ENCODE measurements around the gene CFAP46.
"Not testable (repeated sequence)": the region's sequence is repeated elsewhere in the genome, so short reads cannot be mapped to it uniquely, and the experiment has no call there.

Gene CFAP46

GRCh38 chr10:132926777-132927650, 15.4 kb downstream of the CFAP46 start:
- DNase-seq (ENCODE audit: low spot score) = no peak

- DNase-seq (ENCODE audit: low spot score) = no peak
Observed at GRCh38 chr10:132926070-132926469, 16.3 kb downstream of the CFAP46 start.

GRCh38 chr10:132925614-132926013, 16.8 kb downstream of the CFAP46 start:
- no peak for DNase-seq (ENCODE audit: low spot score)

GRCh38 chr10:132925071-132925561, 17.3 kb downstream of the CFAP46 start:
- no peak for DNase-seq (ENCODE audit: low spot score)

GRCh38 chr10:132924046-132924952, 18.1 kb downstream of the CFAP46 start:
- no peak for DNase-seq (ENCODE audit: low spot score)

GRCh38 chr10:132923384-132923783, 19.0 kb downstream of the CFAP46 start:
- not testable (repeated sequence) for DNase-seq (ENCODE audit: low spot score)

GRCh38 chr10:132922872-132923271, 19.5 kb downstream of the CFAP46 start:
- DNase-seq (ENCODE audit: low spot score) = no peak

GRCh38 chr10:132921818-132922807, 20.3 kb downstream of the CFAP46 start:
- no peak for DNase-seq (ENCODE audit: low spot score)

- no peak for DNase-seq (ENCODE audit: low spot score)
Observed at GRCh38 chr10:132921086-132921485, 21.3 kb downstream of the CFAP46 start.

GRCh38 chr10:132920101-132920925, 22.1 kb downstream of the CFAP46 start:
- DNase-seq (ENCODE audit: low spot score) = no peak

- no peak for DNase-seq (ENCODE audit: low spot score)
Observed at GRCh38 chr10:132919374-132920100, 22.8 kb downstream of the CFAP46 start.

GRCh38 chr10:132918617-132919373, 23.6 kb downstream of the CFAP46 start:
- DNase-seq (ENCODE audit: low spot score) = no peak

- no peak for DNase-seq (ENCODE audit: low spot score)
Observed at GRCh38 chr10:132918264-132918616, 24.1 kb downstream of the CFAP46 start.

- DNase-seq (ENCODE audit: low spot score) = no peak
Observed at GRCh38 chr10:132916956-132917666, 25.3 kb downstream of the CFAP46 start.

- DNase-seq (ENCODE audit: low spot score) = peak; percentile 40
Observed at GRCh38 chr10:132916421-132916841, 25.9 kb downstream of the CFAP46 start.

GRCh38 chr10:132915411-132915810, 27.0 kb downstream of the CFAP46 start:
- DNase-seq (ENCODE audit: low spot score) = no peak

GRCh38 chr10:132914732-132915131, 27.6 kb downstream of the CFAP46 start:
- DNase-seq (ENCODE audit: low spot score) = no peak

- no peak for DNase-seq (ENCODE audit: low spot score)
Observed at GRCh38 chr10:132913559-132914115, 28.7 kb downstream of the CFAP46 start.
